Measurements from ENCODE around the gene PRLR.

- TF ChIP-seq CTCF (IDR thresholded peaks at IDR 0.05 in 4 of 5, conservative IDR thresholded peaks at IDR 0.05 in 1 of 5) (no peak), POLR2A (IDR thresholded peaks at IDR 0.05) (no peak)
Measured at GRCh38 chr5:35103637-35104299, 126.5 kb downstream of the PRLR start.

All from gastrocnemius medialis (tissue), 4 donors.